ENCODE results near the gene IGF2BP3. TPM values are rescaled to one million over a fixed set of nuclear protein-coding genes. Genes with fewer than 3 reads are reported as not detected.
"Not testable (repeated sequence)": the region's sequence is repeated elsewhere in the genome, so short reads cannot be mapped to it uniquely, and the experiment has no call there.

Gene IGF2BP3
- total RNA-seq (10 to 100 TPM in 1 of 2 donors, under 1 TPM in 1; 0.80 to 60.2 TPM), polyA plus RNA-seq (1 to 10 TPM in 1 of 2 donors, under 1 TPM in 1; 0.18 to 2.2 TPM)
- long read RNA-seq, donor 1, full-length matches to known transcripts = 3 of 3 reads
- long read RNA-seq, donor 1, partial matches to known transcripts = 0 of 3 reads
- long read RNA-seq, donor 1, other reads (novel, unspliced or antisense) = 0 of 3 reads
- long read RNA-seq, donor 2, partial matches to known transcripts = 0 of 1 reads
- long read RNA-seq, donor 2, other reads (novel, unspliced or antisense) = 0 of 1 reads
- long read RNA-seq, donor 3, full-length matches to known transcripts = 4 of 4 reads
- long read RNA-seq, donor 3, partial matches to known transcripts = 0 of 4 reads
- long read RNA-seq, donor 3, other reads (novel, unspliced or antisense) = 0 of 4 reads
- long read RNA-seq, donor 4 = 0 reads
- long read RNA-seq, donor 5, full-length matches to known transcripts = 7 of 12 reads
- long read RNA-seq, donor 5, partial matches to known transcripts = 5 of 12 reads
- long read RNA-seq, donor 5, other reads (novel, unspliced or antisense) = 0 of 12 reads

DNA sequence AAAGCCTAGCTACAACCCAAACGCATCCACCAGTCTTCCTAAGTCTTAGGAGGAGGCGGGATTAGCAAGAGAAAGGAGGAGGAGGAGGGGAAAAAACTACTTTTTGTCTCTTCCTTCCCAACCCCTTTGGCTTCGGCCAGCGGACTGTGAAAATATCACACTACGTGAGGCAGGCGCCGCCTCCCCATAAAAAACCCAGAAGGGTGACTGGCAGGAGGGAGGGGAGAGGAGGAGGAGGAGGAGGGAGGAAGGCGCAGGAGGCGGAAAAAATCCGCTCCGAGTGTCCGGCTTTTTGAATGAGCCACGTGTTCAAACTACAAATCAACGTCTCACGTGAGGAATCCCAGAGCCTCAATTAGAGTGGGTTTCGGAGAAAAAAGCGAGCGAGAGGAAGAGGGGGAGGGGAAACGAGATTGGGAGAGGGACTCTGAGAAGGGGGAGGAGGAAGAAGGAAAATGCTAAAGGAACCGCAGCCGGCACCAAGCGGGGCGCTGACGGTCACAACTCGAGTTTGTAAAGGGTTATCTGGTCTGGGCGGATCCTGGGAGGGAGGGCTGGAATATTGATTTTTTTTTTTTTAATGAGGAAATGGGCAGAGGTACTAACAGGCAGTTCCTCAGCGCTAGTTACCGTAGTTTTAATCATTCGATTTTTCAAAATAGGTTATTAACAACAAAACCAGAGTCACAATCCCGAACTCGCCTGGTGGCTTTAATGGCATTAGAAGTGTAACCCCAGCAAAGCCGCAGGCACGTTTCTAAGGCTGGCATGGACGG, at the start of gene IGF2BP3:
Gene IGF2BP3, minus strand, starts transcription at position 162 of the 776 bp plus-strand sequence. CDS start 381 bp downstream, outside the sequence.
- Histone ChIP-seq H3K4me1 (ENCODE audit: control insufficient read depth in 5 of 5, insufficient read depth in 5 of 5, low read length in 5 of 5) (peaks cover 3 to 42% (median 18%) of the 10 kb centered on the region in 5 donors), H3K9ac (ENCODE audit: insufficient read depth in 1 of 2, low read length in 2 of 2) (peak within 1 kb of the TSS; percentile 69 to 94), H3K36me3 (ENCODE audit: control insufficient read depth in 4 of 4, insufficient read depth in 4 of 4, low read length in 4 of 4) (peaks cover 0 to 10% (median 0%) of the 10 kb centered on the region in 4 donors), H3K27me3 (ENCODE audit: control insufficient read depth in 3 of 3, insufficient read depth in 3 of 3, low read length in 2 of 3) (peaks cover 0 to 17% (median 0%) of the 10 kb centered on the region in 3 donors), H3K27ac (ENCODE audit: low read depth in 1 of 2, low read length in 1 of 2) (no peak within 1 kb of the TSS), H3K9me3 (ENCODE audit: control insufficient read depth in 4 of 4, insufficient read depth in 3 of 4, low read length in 3 of 4) (peaks cover 0 to 11% (median 0%) of the 10 kb centered on the region in 4 donors), H3K4me3 (no peak within 1 kb of the TSS)
- WGBS, 2 donors = 1 to 2% methylated on average over 34 of the region's 34 CpGs
- DNase-seq (peak; percentile 96 to 99 (median 99)), ATAC-seq (ENCODE audit: insufficient read depth, low FRiP score) (no peak)
- TF ChIP-seq, protein P1, sequence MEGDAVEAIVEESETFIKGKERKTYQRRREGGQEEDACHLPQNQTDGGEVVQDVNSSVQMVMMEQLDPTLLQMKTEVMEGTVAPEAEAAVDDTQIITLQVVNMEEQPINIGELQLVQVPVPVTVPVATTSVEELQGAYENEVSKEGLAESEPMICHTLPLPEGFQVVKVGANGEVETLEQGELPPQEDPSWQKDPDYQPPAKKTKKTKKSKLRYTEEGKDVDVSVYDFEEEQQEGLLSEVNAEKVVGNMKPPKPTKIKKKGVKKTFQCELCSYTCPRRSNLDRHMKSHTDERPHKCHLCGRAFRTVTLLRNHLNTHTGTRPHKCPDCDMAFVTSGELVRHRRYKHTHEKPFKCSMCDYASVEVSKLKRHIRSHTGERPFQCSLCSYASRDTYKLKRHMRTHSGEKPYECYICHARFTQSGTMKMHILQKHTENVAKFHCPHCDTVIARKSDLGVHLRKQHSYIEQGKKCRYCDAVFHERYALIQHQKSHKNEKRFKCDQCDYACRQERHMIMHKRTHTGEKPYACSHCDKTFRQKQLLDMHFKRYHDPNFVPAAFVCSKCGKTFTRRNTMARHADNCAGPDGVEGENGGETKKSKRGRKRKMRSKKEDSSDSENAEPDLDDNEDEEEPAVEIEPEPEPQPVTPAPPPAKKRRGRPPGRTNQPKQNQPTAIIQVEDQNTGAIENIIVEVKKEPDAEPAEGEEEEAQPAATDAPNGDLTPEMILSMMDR (IDR thresholded peaks at IDR 0.05; ENCODE audit: control extremely low read depth, extremely low read depth) = no peak

DNA sequence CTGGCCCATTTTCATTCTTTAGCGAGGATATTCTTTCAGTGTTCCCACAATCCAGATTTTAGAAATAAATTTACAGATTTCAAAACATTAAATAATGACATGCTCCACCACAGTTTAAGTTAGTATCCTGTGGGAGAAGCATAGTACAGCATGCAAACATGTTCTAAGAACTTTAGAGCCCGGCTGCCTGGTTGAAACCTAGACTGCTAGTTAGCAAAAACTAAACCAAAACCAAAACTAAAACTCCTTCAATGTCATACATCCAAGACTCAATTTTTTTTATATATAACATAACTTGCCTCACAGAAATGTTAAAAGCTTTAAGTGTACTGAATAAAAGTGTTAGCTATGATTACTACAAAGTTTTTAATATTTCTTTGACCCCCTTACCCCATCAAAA, 44.5 kb upstream of the IGF2BP3 start:
- Histone ChIP-seq H3K4me3 (no peak overlapping the region), H3K27ac (ENCODE audit: low read depth in 1 of 2, low read length in 1 of 2) (no peak overlapping the region), H3K27me3 (ENCODE audit: control insufficient read depth in 3 of 3, insufficient read depth in 3 of 3, low read length in 2 of 3) (no peaks in the 10 kb centered on the region), H3K9ac (ENCODE audit: insufficient read depth in 1 of 2, low read length in 2 of 2) (no peak overlapping the region), H3K36me3 (ENCODE audit: control insufficient read depth in 4 of 4, insufficient read depth in 4 of 4, low read length in 4 of 4) (peaks cover 34 to 49% (median 45%) of the 10 kb centered on the region in 4 donors), H3K4me1 (ENCODE audit: control insufficient read depth in 5 of 5, insufficient read depth in 5 of 5, low read length in 5 of 5) (no peaks in the 10 kb centered on the region), H3K9me3 (ENCODE audit: control insufficient read depth in 4 of 4, insufficient read depth in 3 of 4, low read length in 3 of 4) (no peaks in the 10 kb centered on the region)
- ATAC-seq (ENCODE audit: insufficient read depth, low FRiP score) = no peak
- 94 to 96% methylated on average over 2 of the region's 2 CpGs for WGBS, 2 donors
- TF ChIP-seq, protein P1 (IDR thresholded peaks at IDR 0.05; ENCODE audit: control extremely low read depth, extremely low read depth) = no peak
- DNase-seq = no peak

DNA sequence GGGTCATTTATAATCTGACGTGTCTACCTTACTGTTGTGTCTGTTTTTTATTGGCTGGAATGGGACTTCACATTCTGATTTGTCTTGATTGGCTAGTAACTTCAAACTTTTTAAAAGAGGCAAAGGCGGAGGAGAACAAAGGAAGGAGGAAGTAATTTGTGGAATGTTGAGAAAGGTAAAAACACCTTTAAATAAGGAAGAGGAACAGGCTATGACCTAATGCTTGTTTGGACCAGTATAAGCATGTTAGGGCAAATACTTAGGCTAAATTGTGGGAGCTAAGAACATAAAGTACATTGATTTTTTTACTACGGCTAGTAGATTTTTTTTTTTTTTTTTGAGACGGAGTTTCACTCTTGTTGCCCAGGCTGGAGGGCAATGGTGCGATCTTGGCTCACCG, 43.5 kb upstream of the IGF2BP3 start:
- not testable (repeated sequence) for H3K9ac ChIP-seq (ENCODE audit: insufficient read depth in 1 of 2, low read length in 2 of 2); H3K4me3 ChIP-seq; H3K9me3 ChIP-seq (ENCODE audit: control insufficient read depth in 4 of 4, insufficient read depth in 3 of 4, low read length in 3 of 4); H3K4me1 ChIP-seq (ENCODE audit: control insufficient read depth in 5 of 5, insufficient read depth in 5 of 5, low read length in 5 of 5); H3K27ac ChIP-seq (ENCODE audit: low read depth in 1 of 2, low read length in 1 of 2); H3K27me3 ChIP-seq (ENCODE audit: control insufficient read depth in 3 of 3, insufficient read depth in 3 of 3, low read length in 2 of 3); DNase-seq; ATAC-seq (ENCODE audit: insufficient read depth, low FRiP score)
- H3K36me3 ChIP-seq (ENCODE audit: control insufficient read depth in 4 of 4, insufficient read depth in 4 of 4, low read length in 4 of 4) = peaks cover 41 to 47% (median 44%) of the 10 kb centered on the region in 4 donors
- WGBS, 2 donors = 79 to 83% methylated on average over 6 of the region's 6 CpGs

DNA sequence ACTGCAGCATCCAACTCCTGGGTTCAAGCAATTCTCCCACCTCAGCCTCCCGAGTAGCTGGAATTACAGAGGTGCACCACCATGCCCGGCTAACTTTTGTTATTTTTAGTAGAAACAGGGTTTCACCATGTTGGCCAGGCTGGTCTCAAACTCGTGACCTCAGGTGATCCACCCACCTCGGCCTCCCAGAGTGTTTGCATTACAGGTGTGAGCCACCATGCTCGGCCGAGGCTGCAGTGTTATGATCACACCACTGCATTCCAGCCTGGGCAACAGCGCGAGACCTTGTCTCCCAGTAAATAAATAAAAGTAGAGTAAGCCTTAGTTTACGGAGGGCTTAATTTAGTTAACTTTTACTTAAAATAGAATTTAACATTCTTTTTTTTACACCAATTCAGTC, 23.7 kb upstream of the IGF2BP3 start:
- Histone ChIP-seq H3K27ac (ENCODE audit: low read depth in 1 of 2, low read length in 1 of 2) (no peak overlapping the region), H3K36me3 (ENCODE audit: control insufficient read depth in 4 of 4, insufficient read depth in 4 of 4, low read length in 4 of 4) (peaks cover 0 to 4% (median 0%) of the 10 kb centered on the region in 4 donors), H3K4me1 (ENCODE audit: control insufficient read depth in 5 of 5, insufficient read depth in 5 of 5, low read length in 5 of 5) (peaks cover 0 to 4% (median 0%) of the 10 kb centered on the region in 5 donors), H3K27me3 (ENCODE audit: control insufficient read depth in 3 of 3, insufficient read depth in 3 of 3, low read length in 2 of 3) (no peaks in the 10 kb centered on the region), H3K9ac (ENCODE audit: insufficient read depth in 1 of 2, low read length in 2 of 2) (no peak overlapping the region), H3K4me3 (no peak overlapping the region), H3K9me3 (ENCODE audit: control insufficient read depth in 4 of 4, insufficient read depth in 3 of 4, low read length in 3 of 4) (no peaks in the 10 kb centered on the region)
- ATAC-seq (ENCODE audit: insufficient read depth, low FRiP score) (no peak), DNase-seq (no peak)
- TF ChIP-seq, protein P1 (IDR thresholded peaks at IDR 0.05; ENCODE audit: control extremely low read depth, extremely low read depth) = no peak
- WGBS, 2 donors = 93 to 95% methylated on average over 9 of the region's 9 CpGs

All from lung (tissue), 16 donors.